ENCODE measurements around the gene TH. TPM values are rescaled to one million over a fixed set of nuclear protein-coding genes. Genes with fewer than 3 reads are reported as not detected.

Gene TH
- 0.09 TPM in 1 of 2 replicates, not detected in the other for total RNA-seq

DNA sequence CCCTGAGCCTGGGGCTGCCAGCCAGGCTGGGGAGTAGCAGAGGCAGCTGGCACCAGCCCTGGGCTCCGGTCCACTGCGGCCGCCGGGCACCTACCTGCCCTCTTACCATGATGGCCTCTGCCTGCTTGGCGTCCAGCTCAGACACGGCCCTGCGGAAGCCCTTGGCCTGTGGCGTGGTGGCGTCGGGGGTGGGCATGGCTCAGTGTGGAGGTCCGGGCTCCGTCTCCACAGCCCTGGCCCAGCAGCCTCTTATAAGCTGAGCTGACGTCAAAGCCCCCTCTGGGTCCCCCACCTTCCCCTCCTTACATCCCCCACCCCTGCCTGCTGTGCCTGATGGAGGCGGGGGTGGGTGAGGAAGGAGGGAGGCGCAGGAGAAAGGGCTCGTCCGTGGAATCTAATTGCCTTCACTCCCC is at the start of gene TH:
TH (minus strand) TSS at position 225 of the 413 bp plus-strand sequence; CDS start at position 196, 29 bp downstream.

DNA sequence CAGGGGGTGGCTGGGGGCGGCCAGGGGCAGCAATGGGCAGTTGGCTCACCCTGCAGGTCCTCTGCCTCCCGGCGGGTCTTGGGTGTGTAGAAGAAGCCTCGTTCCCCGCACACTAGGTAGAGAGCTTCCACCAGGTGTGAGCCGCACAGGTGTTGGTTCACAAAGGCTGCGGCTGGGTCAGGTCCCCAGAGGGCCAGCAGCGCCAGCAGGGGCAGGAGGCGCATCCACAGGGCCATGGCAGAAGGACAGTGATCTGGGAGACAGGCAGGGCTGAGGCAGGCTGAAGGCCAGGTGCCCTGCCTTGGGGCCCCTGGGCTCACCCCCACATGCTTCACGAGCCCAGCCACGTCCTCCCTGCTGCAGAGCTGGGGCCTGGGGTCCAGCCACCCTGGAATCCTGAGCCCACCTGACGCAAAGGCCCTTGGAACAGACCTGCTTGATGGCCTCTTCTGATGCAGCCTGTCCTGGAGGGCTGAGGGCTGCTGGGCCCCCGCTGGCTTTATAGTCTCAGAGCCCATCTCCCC is 10.8 kb downstream of the TH start, which contains the start of gene INS:
INS (minus strand) TSS at position 474 of the 524 bp plus-strand sequence; CDS start at position 236, 238 bp downstream.

DNA sequence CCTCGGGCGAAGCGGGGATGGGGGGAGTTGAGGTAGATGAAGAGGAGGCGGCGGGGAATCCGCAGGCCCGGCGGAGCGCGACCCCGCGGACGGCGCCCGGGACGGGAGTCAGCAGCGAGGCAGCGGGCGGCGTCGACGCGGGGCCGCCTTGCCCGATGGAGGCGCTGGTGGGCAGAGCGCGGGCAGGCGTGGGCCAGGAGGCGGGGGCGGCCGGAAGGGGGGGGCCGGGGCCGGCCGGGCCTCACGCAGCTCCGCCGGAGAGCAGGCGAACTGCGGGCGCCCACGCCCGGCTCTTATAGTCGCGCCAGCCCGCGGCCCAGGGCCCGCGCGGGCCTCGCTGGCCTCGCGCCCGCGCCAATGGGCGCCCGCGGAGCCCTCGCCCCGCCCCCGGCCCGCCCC is 32.5 kb downstream of the TH start, which contains the start of gene IGF2:
IGF2 (minus strand) TSS at position 267 of the 399 bp plus-strand sequence. CDS start 3,866 bp downstream, outside the sequence.

Other genes starting within 250 kb of the TH start
- gene MRPL23, start 224.5 kb downstream of the TH start, total RNA-seq = 4.1 and 65.3 TPM in 2 replicates
- 11.3 and 128 TPM in 2 replicates for gene H19, start 174.0 kb downstream of the TH start, total RNA-seq
- gene IGF2, start 32.4 kb downstream of the TH start, total RNA-seq = 0.60 and 7.3 TPM in 2 replicates
- gene INS, start 10.6 kb downstream of the TH start, total RNA-seq = not detected in 2 replicates
- gene ASCL2, start 98.8 kb upstream of the TH start, total RNA-seq = not detected in 2 replicates
- not detected in 2 replicates for gene C11orf21, start 130.1 kb upstream of the TH start, total RNA-seq
- gene TSPAN32, start 130.2 kb upstream of the TH start, total RNA-seq = not detected in 2 replicates
- 190 and 216 TPM in 2 replicates for gene CD81, start 205.5 kb upstream of the TH start, total RNA-seq
- 42.1 and 45.6 TPM in 2 replicates for gene TSSC4, start 228.9 kb upstream of the TH start, total RNA-seq